Cardiac fibroblast (primary cell): ENCODE data around the gene MAS1L.

Experiments used
- DNase-seq, 2 donors: peaks; one replicate each; pipeline versions ENCODE4 v3.0.0 to v3.0.0-alpha.2; 2010; ENCODE audit warnings: low read depth in 2 of 2
- H3K4me3 ChIP-seq, 2 donors: replicated peaks in 1 of 2; 1 replicate in 1 of 2; 2 replicates in 1 of 2; pipeline ENCODE4 v1.5.1; 2011; ENCODE audit warnings: low read depth in 2 of 2, low read length in 2 of 2, mild to moderate bottlenecking in 2 of 2, moderate library complexity in 1 of 2
- CTCF ChIP-seq: IDR thresholded peaks from one replicate; pipeline ENCODE4 v1.5.1; 2011; ENCODE audit warnings: low read depth, mild to moderate bottlenecking, low read length, inconsistent platforms

Gene MAS1L

GRCh38 chr6:29489286-29489685, 1.5 kb upstream of the MAS1L start:
- no peak for TF ChIP-seq CTCF
- no peak for DNase-seq
- H3K4me3 ChIP-seq = no peak overlapping the region

DNA sequence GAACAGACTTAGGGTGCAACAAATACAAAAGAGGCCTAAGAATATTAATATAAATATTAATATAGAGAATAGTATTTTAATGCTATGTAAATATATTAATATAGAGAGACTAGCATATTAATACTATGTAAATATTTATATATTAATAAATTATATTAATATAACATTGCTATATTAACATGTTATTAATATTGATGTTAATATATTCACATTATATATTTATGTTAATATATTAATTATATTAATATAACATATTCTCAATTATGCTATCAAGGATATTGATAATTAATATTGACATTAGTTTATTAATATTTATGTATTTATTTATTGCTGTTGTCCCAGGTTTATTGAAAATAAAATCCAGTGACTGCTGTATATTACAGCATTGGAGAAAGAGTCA, 1.1 kb upstream of the MAS1L start:
- H3K4me3 ChIP-seq = no peak overlapping the region
- no peak for TF ChIP-seq CTCF
- no peak for DNase-seq

DNA sequence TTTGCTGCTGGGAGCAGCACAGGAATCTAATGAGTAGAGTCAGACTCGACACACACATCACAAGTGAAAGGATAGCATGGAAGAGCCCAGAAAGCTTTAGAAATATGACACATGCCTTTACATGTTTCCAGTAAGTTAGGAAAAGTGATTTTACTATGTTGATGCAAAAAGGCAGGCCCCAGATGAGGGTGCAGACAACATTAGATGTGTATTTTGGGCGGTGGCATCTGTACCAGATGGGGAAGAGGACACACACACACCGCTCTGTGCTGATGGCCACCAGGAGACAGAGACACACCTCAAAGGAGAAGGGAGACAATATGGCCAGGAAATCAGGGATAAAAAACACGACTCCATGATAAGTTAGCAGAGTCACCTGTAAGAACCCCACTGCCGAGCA, 625 bp downstream of the MAS1L start:
- no peak for DNase-seq
- no peak for TF ChIP-seq CTCF
- no peak overlapping the region for H3K4me3 ChIP-seq

GRCh38 chr6:29486577-29486976, 1.2 kb downstream of the MAS1L start:
- no peak for DNase-seq
- no peak for TF ChIP-seq CTCF
- H3K4me3 ChIP-seq = no peak overlapping the region

GRCh38 chr6:29483735-29484134, 4.0 kb downstream of the MAS1L start:
- no peak for TF ChIP-seq CTCF
- no peak for DNase-seq

DNA sequence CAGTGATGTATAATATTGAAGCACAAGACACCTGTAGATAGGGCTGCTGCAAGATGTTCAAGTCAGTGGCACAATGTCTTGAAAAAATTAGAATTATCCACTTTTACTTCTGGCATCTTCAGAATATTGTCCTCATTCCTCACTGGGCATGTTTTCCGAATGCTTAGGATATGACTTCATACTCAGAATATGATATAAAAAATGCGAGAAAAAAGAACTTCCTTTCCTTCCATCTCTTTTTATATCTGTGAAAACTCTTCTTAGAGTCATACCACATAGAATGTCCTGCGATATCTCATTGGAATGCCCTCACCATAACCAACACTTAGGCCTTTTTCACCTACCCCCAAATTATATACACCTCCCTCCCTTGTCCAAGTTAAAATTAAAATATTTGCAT, 4.6 kb downstream of the MAS1L start:
- TF ChIP-seq CTCF = no peak
- peak in 1 of 2 donors; percentile 10 for DNase-seq
- no peak overlapping the region for H3K4me3 ChIP-seq

More at GRCh38 chr6:29483735-29484134, 4.0 kb downstream of the MAS1L start:
- H3K4me3 ChIP-seq = no peak overlapping the region

DNA sequence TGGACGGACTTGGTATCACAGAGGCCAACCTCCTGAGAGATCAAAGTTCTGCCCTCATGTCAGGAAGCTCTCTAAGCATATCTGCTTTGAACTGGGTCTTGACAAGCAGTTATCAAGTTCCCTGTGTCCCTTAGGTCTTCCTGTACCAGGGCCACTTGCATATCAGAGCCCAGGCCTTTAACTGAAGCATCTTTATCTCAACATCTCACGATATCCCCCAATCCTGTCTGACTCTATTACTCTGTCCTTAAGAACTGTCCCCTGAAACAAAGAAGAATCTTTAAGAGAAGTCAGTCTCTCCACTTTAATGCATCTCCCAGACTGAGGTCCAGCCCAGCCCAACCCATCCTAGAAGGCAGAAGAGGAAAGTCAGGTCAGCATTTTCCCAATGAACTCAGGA, 8.2 kb downstream of the MAS1L start:
- no peak for DNase-seq
- no peak for TF ChIP-seq CTCF

More for the DNA sequence above, 8.2 kb downstream of the MAS1L start:
- no peak overlapping the region for H3K4me3 ChIP-seq
